Left renal pelvis (tissue), 4 donors: ENCODE data around the gene NEUROG2. TPM values are rescaled to one million over a fixed set of nuclear protein-coding genes. Genes with fewer than 3 reads are reported as not detected.
"Not testable (repeated sequence)": the region's sequence is repeated elsewhere in the genome, so short reads cannot be mapped to it uniquely, and the experiment has no call there.

ENCODE experiments used
- DNase-seq, 4 donors: peaks; one replicate each; pipeline ENCODE4 v3.0.0-alpha.2; 2013; ENCODE audit warnings: low read depth in 4 of 4, low spot score in 3 of 4
- polyA plus RNA-seq, 4 donors: library from polyadenylated mRNA; unstranded; fragments of 120-200 nt; gene quantifications; one replicate each; pipeline ENCODE4 v1.2.1, GENCODE V29; 2013; ENCODE audit not compliant: insufficient read length in 4 of 4

NEUROG2 gene
- polyA plus RNA-seq, 4 donors, result not detected

DNA sequence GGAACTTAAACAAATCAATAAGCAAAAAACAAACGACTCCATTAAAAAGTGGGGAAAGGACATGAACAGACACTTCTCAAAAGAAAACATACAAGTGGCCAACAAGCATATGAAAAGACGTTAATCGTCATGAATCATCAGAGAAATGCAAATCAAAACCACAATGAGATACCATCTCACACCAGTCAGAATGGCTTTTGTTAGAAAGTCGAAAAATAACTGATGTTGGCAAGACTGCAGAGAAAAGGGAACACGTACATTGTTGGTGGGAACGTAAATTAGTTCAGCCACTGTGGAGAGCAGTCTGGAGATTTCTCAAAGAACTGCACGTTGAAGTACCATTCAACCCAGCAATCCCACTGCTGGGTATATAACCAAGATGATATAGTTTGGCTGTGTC is 23.7 kb downstream of the NEUROG2 start:
- no peak for DNase-seq

DNA sequence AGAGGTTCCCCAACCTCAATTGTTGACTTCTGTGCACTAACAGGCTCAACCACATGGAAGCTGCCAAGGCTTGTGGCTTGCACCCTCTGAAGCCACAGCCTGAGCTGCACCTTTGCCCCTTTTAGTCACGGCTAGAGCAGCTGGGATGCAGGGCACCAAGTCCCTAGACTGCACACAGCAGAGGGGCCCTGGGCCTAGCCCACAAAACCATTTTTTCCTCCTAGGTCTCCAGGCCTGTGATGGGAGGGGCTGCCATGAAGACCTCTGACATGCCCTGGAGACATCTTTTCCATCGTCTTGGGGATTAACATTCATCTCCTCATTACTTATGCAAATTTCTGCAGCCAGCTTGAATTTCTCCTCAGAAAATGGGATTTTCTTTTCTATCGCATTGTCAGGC is 25.2 kb downstream of the NEUROG2 start:
- not testable (repeated sequence) for DNase-seq

DNA sequence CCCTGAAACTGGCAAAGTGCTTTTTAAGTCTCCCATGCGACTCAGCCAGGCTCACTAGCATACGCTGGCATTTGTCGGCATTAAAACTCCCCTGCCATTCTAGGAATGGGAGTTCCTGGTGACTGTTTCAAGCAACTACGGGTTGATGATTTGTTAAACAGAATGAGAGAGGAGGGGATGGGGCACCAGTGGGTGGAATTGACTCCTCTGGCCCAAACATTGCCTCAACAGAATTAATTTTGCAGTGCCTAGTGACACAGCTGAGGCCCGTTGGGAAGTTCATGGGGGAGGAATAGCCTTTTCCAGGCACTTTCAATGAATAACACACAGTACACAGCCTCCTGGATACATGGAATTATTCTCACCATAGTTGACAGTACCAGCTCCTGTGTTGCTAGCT is 30.1 kb downstream of the NEUROG2 start:
- DNase-seq, result no peak

DNA sequence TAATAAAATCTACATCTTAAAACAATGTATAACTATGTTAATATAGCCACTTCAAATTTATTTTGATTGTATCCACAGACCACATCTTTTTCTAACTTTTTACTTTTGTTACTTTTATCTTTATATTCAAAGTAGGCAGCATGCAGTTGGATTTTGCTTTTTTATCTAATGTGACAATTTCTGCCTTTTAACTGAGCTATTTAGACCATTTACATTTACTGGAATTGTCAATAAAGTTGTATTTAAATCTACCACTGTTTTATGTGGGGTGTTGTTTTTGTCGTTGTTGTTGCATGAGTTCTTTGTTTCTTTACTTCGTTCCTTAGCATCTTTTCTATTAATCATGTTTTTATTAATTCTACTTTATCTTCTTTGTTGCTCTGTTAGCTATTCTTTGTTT is 42.0 kb downstream of the NEUROG2 start:
- no peak for DNase-seq

DNA sequence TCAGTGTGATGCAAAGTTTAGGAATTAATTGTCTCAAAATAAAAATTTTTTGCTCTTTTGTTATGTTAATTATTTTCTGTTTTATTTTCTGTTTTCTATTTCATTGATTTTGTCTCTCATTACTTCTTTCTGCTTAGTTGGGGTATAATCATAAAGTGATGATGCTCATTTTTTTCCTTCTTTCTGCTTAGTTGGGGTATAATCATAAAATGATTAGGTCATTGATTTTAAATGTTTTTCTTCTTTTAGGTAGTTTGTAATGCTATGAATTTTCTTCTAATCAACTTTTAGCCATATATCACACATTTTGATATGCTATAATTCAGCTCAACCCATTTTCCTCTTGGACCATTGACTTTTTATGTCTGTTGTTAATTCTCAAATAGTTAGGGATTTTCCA is 43.7 kb downstream of the NEUROG2 start:
- DNase-seq, result no peak

Other genes starting within 250 kb of the NEUROG2 start
- 10 to 100 TPM; 16.1 to 19.0 (median 16.9) TPM for gene TIFA, start 230.3 kb downstream of the NEUROG2 start, polyA plus RNA-seq
- gene ALPK1, start 218.8 kb downstream of the NEUROG2 start, polyA plus RNA-seq, result 10 to 100 TPM; 11.8 to 17.2 (median 14.4) TPM
- gene ZGRF1, start 120.7 kb upstream of the NEUROG2 start, polyA plus RNA-seq, result 10 to 100 TPM; 12.4 to 16.8 (median 15.0) TPM
- gene LARP7, start 121.0 kb upstream of the NEUROG2 start, polyA plus RNA-seq, result 100 to 1,000 TPM in 3 of 4 donors, 10 to 100 TPM in 1; 67.4 to 117 (median 108) TPM